HG03064 (cell line): ENCODE results near the gene FAM185A.
"Not testable (repeated sequence)": the region's sequence is repeated elsewhere in the genome, so short reads cannot be mapped to it uniquely, and the experiment has no call there.

ENCODE experiments used
- ATAC-seq: cut with Tn5 transposase; IDR thresholded peaks from one replicate; pipeline ENCODE4 v1.9.1; 2021; ENCODE audit warnings: low read depth; ENCODE audit not compliant: unreplicated experiment

The FAM185A gene

GRCh38 chr7:102828286-102828685 is 79.5 kb downstream of the FAM185A start:
- no peak for ATAC-seq

GRCh38 chr7:102829075-102829474 is 80.3 kb downstream of the FAM185A start:
- no peak for ATAC-seq

- no peak for ATAC-seq
Observed at GRCh38 chr7:102830197-102830596, 81.4 kb downstream of the FAM185A start.

- no peak for ATAC-seq
Observed at GRCh38 chr7:102832674-102833073, 83.9 kb downstream of the FAM185A start.

GRCh38 chr7:102833343-102833742 is 84.5 kb downstream of the FAM185A start:
- no peak for ATAC-seq

- ATAC-seq = no peak
Observed at GRCh38 chr7:102834466-102834865, 85.7 kb downstream of the FAM185A start.

- ATAC-seq = no peak
Observed at GRCh38 chr7:102834999-102835398, 86.2 kb downstream of the FAM185A start.

- ATAC-seq = no peak
Observed at GRCh38 chr7:102836191-102836919, 87.6 kb downstream of the FAM185A start.

- no peak for ATAC-seq
Observed at GRCh38 chr7:102836977-102837376, 88.2 kb downstream of the FAM185A start.

- no peak for ATAC-seq
Observed at GRCh38 chr7:102837802-102838201, 89.0 kb downstream of the FAM185A start.

- ATAC-seq = not testable (repeated sequence)
Observed at GRCh38 chr7:102838572-102839101, 89.8 kb downstream of the FAM185A start.

- no peak for ATAC-seq
Observed at GRCh38 chr7:102840404-102840803, 91.6 kb downstream of the FAM185A start.

GRCh38 chr7:102841290-102841689 is 92.5 kb downstream of the FAM185A start:
- ATAC-seq = no peak

- no peak for ATAC-seq
Observed at GRCh38 chr7:102842284-102842683, 93.5 kb downstream of the FAM185A start.

GRCh38 chr7:102843850-102844249 is 95.1 kb downstream of the FAM185A start:
- ATAC-seq = peak; percentile 83

GRCh38 chr7:102845346-102845745 is 96.5 kb downstream of the FAM185A start:
- no peak for ATAC-seq

GRCh38 chr7:102849079-102849478 is 100.3 kb downstream of the FAM185A start:
- no peak for ATAC-seq

GRCh38 chr7:102849538-102849937 is 100.7 kb downstream of the FAM185A start:
- ATAC-seq = no peak

- ATAC-seq = no peak
Observed at GRCh38 chr7:102856036-102856435, 107.2 kb downstream of the FAM185A start.
